NOMO-1 (cell line): ENCODE measurements around the gene LMF1.
"Not testable (repeated sequence)": the region's sequence is repeated elsewhere in the genome, so short reads cannot be mapped to it uniquely, and the experiment has no call there.

ENCODE experiments used
- DNase-seq, 2 experiments: peaks; one replicate each; lab custom pipeline; 2025; ENCODE audit not compliant: unreplicated experiment in 2 of 2; lab: John Stamatoyannopoulos, UW

Gene LMF1

GRCh38 chr16:820044-820408 is 150.8 kb downstream of the LMF1 start:
- DNase-seq = not testable (repeated sequence)

- no peak for DNase-seq
Measured at GRCh38 chr16:819336-820043, 151.3 kb downstream of the LMF1 start.

- no peak for DNase-seq
Measured at GRCh38 chr16:818592-818991, 152.2 kb downstream of the LMF1 start.

GRCh38 chr16:818132-818531 is 152.7 kb downstream of the LMF1 start:
- DNase-seq = no peak

- DNase-seq = no peak
Measured at GRCh38 chr16:817001-817906, 153.5 kb downstream of the LMF1 start.

- no peak for DNase-seq
Measured at GRCh38 chr16:815861-816260, 154.9 kb downstream of the LMF1 start.

- no peak for DNase-seq
Measured at GRCh38 chr16:814974-815373, 155.8 kb downstream of the LMF1 start.

- no peak for DNase-seq
Measured at GRCh38 chr16:813916-814412, 156.8 kb downstream of the LMF1 start.

- peak; percentile 26 to 30 for DNase-seq
Measured at GRCh38 chr16:813204-813915, 157.4 kb downstream of the LMF1 start.

GRCh38 chr16:808085-808386 is 162.7 kb downstream of the LMF1 start:
- DNase-seq = no peak

GRCh38 chr16:807347-808084 is 163.3 kb downstream of the LMF1 start:
- peak; percentile 92 to 94 for DNase-seq

- no peak for DNase-seq
Measured at GRCh38 chr16:805474-805873, 165.3 kb downstream of the LMF1 start.

GRCh38 chr16:804193-805048 is 166.4 kb downstream of the LMF1 start:
- DNase-seq = no peak

GRCh38 chr16:803754-804080 is 167.1 kb downstream of the LMF1 start:
- no peak for DNase-seq
